Adrenal gland (tissue), 12 donors: ENCODE results near the gene RABL6. TPM values are rescaled to one million over a fixed set of nuclear protein-coding genes. Genes with fewer than 3 reads are reported as not detected.

Source experiments
- DNase-seq, 7 donors: peaks; one replicate each; pipeline ENCODE4 v3.0.0-alpha.2; 2019 to 2020
- H3K27ac ChIP-seq, 5 donors: fragments of 200-600 bp; sonication (generic) in 4 of 5; 1 replicate in 3 of 5; 2 replicates in 2 of 5; pipeline versions ENCODE4 v1.5.1 to v1.8.0; 2016 to 2020; ENCODE audit warnings: mild to moderate bottlenecking in 1 of 5
- H3K27me3 ChIP-seq: fragments of 200-600 bp; 2 replicates; pipeline ENCODE4 v1.8.0; 2021
- H3K36me3 ChIP-seq, 2 donors: fragments of 200-600 bp; replicated peaks in 1 of 2; 1 replicate in 1 of 2; 2 replicates in 1 of 2; pipeline versions ENCODE4 v1.5.1 to v1.8.0; 2018 to 2022
- H3K4me1 ChIP-seq, 2 donors: fragments of 200-600 bp; replicated peaks in 1 of 2; 1 replicate in 1 of 2; 2 replicates in 1 of 2; pipeline versions ENCODE4 v1.5.1 to v1.8.0; 2018 to 2021
- H3K4me3 ChIP-seq, 4 donors: fragments of 200-600 bp; sonication (generic) in 3 of 4; one replicate each; pipeline ENCODE4 v1.5.1; 2016 to 2018
- H3K9me3 ChIP-seq, 3 donors: fragments of 200-600 bp; sonication (generic) in 1 of 3; replicated peaks in 1 of 3; 1 replicate in 2 of 3; 2 replicates in 1 of 3; pipeline versions ENCODE4 v1.5.1 to v1.8.0; 2016 to 2021
- POLR2A ChIP-seq, 2 donors: fragments of 450-650 bp; IDR thresholded peaks; one replicate each; pipeline ENCODE4 v1.6.1; 2017; ENCODE audit warnings: antibody characterized with exemption in 2 of 2, mild to moderate bottlenecking in 2 of 2, moderate library complexity in 1 of 2
- WGBS, 4 donors: extraction: QIAGEN DNeasy Blood & Tissue Kit in 2 of 4; methylation state at CpG; one replicate each; pipeline versions ENCODE4 v1.1.5 to v1.1.7; 2013 to 2017; 5-methylcytosine and 5-hydroxymethylcytosine counted together
- intact Hi-C, 2 donors: fragments of 100-400 bp; cut with DNase I; formaldehyde crosslinking; loops; one replicate each; pipeline versions ENCODE4 v1.14.1 to v1.15.0; 2022 to 2023
- polyA plus RNA-seq, 3 donors: library from polyadenylated mRNA; stranded (reverse); fragments of 200-250 nt in 2 of 3; fragments of 350-450 nt in 1 of 3; fragmentation: Illumina TruSeq in 1 of 3; extraction: RNeasy Lipid Tissue Mini Kit (QIAGEN cat#74804) in 1 of 3; gene quantifications; one replicate each; pipeline ENCODE4 v1.2.3, GENCODE V29; 2013 to 2014
- total RNA-seq, 9 donors: library from RNA; depleted of rRNA in 4 of 9; stranded (reverse); fragments of >200 nt in 4 of 9; fragments of 120-200 nt in 1 of 9; fragmentation: NEBNext Ultra II Directional in 1 of 9; extraction: Animal tissue kit (Norgen Biotek cat#: 25700) in 1 of 9; gene quantifications; one replicate each; pipeline versions ENCODE4 v1.1.0 to v1.2.4, GENCODE V29; 2013 to 2023
- TF ChIP-seq, protein P1 (sequence below), 6 experiments: fragments of 450-650 bp in 4 of 6; fragments of 200-600 bp in 2 of 6; sonication (generic) in 1 of 6; IDR thresholded peaks; 1 replicate in 5 of 6; 2 replicates in 1 of 6; pipeline versions ENCODE4 v1.5.1 to v1.8.0; 2016 to 2021; ENCODE audit warnings: antibody characterized with exemption in 6 of 6, mild to moderate bottlenecking in 2 of 6, moderate library complexity in 1 of 6
- donor health status: healthy with polysubstance abuse.
- donor health status: Bipolar disorder and iron deficiency.
- donor health status: DM: yes; HTN: yes; CAD: no.
- donor health status: DM: no; HTN: no; CAD: no.
- donor health status: DM: no; HTN: no; CAD: no.
- donor health status: DM: yes; HTN: yes; CAD: no.

The RABL6 gene
- total and polyA plus RNA-seq, 12 donors = 20.9 to 150 (median 61.0) TPM

- Histone ChIP-seq H3K27ac (peak within 1 kb of the TSS; percentile 7 to 93 (median 70)), H3K4me3 (peak within 1 kb of the TSS in 3 of 4 donors; percentile 54 to 68 (median 68)), H3K27me3 (no peaks in the 10 kb centered on the region), H3K9me3 (no peaks in the 10 kb centered on the region), H3K36me3 (no peaks in the 10 kb centered on the region), H3K4me1 (peaks cover 16 to 20% of the 10 kb centered on the region in 2 donors)
- 0 to 1% (median 0%) methylated on average over 9 to 88 of the region's 88 CpGs for WGBS, 4 donors
- TF ChIP-seq, protein P1, sequence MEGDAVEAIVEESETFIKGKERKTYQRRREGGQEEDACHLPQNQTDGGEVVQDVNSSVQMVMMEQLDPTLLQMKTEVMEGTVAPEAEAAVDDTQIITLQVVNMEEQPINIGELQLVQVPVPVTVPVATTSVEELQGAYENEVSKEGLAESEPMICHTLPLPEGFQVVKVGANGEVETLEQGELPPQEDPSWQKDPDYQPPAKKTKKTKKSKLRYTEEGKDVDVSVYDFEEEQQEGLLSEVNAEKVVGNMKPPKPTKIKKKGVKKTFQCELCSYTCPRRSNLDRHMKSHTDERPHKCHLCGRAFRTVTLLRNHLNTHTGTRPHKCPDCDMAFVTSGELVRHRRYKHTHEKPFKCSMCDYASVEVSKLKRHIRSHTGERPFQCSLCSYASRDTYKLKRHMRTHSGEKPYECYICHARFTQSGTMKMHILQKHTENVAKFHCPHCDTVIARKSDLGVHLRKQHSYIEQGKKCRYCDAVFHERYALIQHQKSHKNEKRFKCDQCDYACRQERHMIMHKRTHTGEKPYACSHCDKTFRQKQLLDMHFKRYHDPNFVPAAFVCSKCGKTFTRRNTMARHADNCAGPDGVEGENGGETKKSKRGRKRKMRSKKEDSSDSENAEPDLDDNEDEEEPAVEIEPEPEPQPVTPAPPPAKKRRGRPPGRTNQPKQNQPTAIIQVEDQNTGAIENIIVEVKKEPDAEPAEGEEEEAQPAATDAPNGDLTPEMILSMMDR (IDR thresholded peaks at IDR 0.05) = no peak
- no peak for TF ChIP-seq POLR2A (IDR thresholded peaks at IDR 0.05)
- peak; percentile 97 to 99 (median 98) for DNase-seq
- intact Hi-C loops = loop anchor here in 1 of 2 donors (10.0 kb wide), 1 partner anchor 59 kb away; the partner anchor contains the start of genes C8G and FBXW5
These were observed 78.3 kb downstream of the RABL6 start, which contains the start of gene TRAF2 for GRCh38 chr9:136885950-136886578. Gene TRAF2 (plus strand): TSS chr9:136886516. CDS start chr9:136898741, 12,225 bp downstream.

GRCh38 chr9:136886610-136887597 lies 79.2 kb downstream of the RABL6 start:
- H3K9me3 ChIP-seq = no peaks in the 10 kb centered on the region
- H3K27ac ChIP-seq = peak overlapping the region; percentile 7 to 93 (median 70)
- intact Hi-C loops = loop anchor here in 1 of 2 donors (10.0 kb wide), 1 partner anchor 58 kb away; the partner anchor contains the start of genes C8G and FBXW5
- no peaks in the 10 kb centered on the region for H3K27me3 ChIP-seq
- WGBS, 4 donors = 1 to 2% (median 1%) methylated on average over 15 to 71 of the region's 76 CpGs
- TF ChIP-seq, protein P1 (IDR thresholded peaks at IDR 0.05) = peak in 1 of 6 experiments; percentile 4
- TF ChIP-seq POLR2A (IDR thresholded peaks at IDR 0.05) = no peak
- H3K4me3 ChIP-seq = peak overlapping the region in 3 of 4 donors; percentile 54 to 68 (median 68)
- peak in 6 of 7 donors; percentile 40 to 58 (median 55) for DNase-seq
- H3K36me3 ChIP-seq = no peaks in the 10 kb centered on the region
- H3K4me1 ChIP-seq = peaks cover 16 to 17% of the 10 kb centered on the region in 2 donors

GRCh38 chr9:136888454-136888853 lies 80.7 kb downstream of the RABL6 start:
- intact Hi-C loops = loop anchor here in 1 of 2 donors (10.0 kb wide), 1 partner anchor 56 kb away; the partner anchor contains the start of genes C8G and FBXW5
- no peaks in the 10 kb centered on the region for H3K27me3 ChIP-seq
- no peaks in the 10 kb centered on the region for H3K36me3 ChIP-seq
- 87 to 98% (median 88%) methylated on average over 3 to 8 of the region's 8 CpGs for WGBS, 4 donors
- H3K27ac ChIP-seq = no peak overlapping the region
- TF ChIP-seq POLR2A (IDR thresholded peaks at IDR 0.05) = no peak
- TF ChIP-seq, protein P1 (IDR thresholded peaks at IDR 0.05) = no peak
- no peak for DNase-seq
- no peak overlapping the region for H3K4me3 ChIP-seq
- no peaks in the 10 kb centered on the region for H3K9me3 ChIP-seq
- peaks cover 8 to 12% of the 10 kb centered on the region in 2 donors for H3K4me1 ChIP-seq
